ENCODE measurements around the gene ISOC2.

Gene ISOC2

DNA sequence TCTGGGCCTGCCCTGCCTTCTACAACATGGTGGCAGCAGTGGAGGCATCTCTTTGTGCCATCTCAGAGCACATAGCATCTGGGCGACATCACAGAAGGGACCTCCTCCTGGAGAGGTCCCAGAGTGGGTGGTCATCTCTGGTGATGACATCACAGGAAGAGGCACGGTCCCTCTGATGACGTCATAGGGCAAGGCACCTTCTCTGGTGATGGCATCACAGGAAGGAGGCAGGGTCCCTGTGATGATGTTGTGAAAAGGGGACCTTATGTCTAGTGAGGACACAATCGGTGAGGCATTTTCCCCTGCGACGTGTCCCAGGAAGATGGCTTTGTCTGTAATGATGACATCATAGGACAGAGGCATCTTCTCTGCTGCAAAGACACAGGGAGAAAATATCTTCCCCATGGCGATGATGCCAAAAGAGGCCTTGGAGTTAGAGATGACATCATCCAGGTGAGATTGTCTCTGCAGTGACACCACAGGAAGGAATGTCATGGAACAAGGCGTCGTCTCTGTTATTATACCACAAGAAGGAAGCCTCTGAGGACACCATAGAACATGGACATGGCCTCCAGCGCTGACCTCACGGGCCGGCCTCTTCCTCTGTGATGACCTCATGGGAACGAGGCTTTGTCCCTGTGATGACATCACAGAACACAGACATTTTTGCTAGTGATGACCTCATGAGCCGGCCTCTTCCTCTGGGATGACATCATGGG lies 29.0 kb downstream of the ISOC2 start:
- Histone ChIP-seq H3K36me3 (ENCODE audit: insufficient read depth, low read length) (no peaks in the 10 kb centered on the region), H3K9me2 (ENCODE audit: low read depth, low read length) (no peaks in the 10 kb centered on the region), H2AFZ (ENCODE audit: low read length) (no peak overlapping the region), H4K20me1 (ENCODE audit: insufficient read depth, low read length) (no peaks in the 10 kb centered on the region), H3F3A (ENCODE audit: insufficient read depth, low read length) (no peaks in the 10 kb centered on the region), H3K4me2 (ENCODE audit: low read length) (no peak overlapping the region), H3K9me3 (ENCODE audit: low read length) (no peaks in the 10 kb centered on the region), H3K4me1 (ENCODE audit: insufficient read depth, low read length, severe bottlenecking) (no peaks in the 10 kb centered on the region), H3K27me3 (ENCODE audit: insufficient read depth, low read length) (no peaks in the 10 kb centered on the region), H3K4me3 (ENCODE audit: low read depth, low read length, poor library complexity, severe bottlenecking) (no peak overlapping the region), H3K27ac (ENCODE audit: low read depth, low read length, poor library complexity, severe bottlenecking) (no peak overlapping the region), H3K79me2 (ENCODE audit: insufficient read depth, low read length) (no peaks in the 10 kb centered on the region), H3K9ac (ENCODE audit: low read length) (no peak overlapping the region)
- no peak for TF ChIP-seq EZH2 (IDR thresholded peaks at IDR 0.05; ENCODE audit: borderline replicate concordance, low read length)
- TF ChIP-seq, protein P1, sequence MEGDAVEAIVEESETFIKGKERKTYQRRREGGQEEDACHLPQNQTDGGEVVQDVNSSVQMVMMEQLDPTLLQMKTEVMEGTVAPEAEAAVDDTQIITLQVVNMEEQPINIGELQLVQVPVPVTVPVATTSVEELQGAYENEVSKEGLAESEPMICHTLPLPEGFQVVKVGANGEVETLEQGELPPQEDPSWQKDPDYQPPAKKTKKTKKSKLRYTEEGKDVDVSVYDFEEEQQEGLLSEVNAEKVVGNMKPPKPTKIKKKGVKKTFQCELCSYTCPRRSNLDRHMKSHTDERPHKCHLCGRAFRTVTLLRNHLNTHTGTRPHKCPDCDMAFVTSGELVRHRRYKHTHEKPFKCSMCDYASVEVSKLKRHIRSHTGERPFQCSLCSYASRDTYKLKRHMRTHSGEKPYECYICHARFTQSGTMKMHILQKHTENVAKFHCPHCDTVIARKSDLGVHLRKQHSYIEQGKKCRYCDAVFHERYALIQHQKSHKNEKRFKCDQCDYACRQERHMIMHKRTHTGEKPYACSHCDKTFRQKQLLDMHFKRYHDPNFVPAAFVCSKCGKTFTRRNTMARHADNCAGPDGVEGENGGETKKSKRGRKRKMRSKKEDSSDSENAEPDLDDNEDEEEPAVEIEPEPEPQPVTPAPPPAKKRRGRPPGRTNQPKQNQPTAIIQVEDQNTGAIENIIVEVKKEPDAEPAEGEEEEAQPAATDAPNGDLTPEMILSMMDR (IDR thresholded peaks at IDR 0.05; ENCODE audit: low read length): no peak

DNA sequence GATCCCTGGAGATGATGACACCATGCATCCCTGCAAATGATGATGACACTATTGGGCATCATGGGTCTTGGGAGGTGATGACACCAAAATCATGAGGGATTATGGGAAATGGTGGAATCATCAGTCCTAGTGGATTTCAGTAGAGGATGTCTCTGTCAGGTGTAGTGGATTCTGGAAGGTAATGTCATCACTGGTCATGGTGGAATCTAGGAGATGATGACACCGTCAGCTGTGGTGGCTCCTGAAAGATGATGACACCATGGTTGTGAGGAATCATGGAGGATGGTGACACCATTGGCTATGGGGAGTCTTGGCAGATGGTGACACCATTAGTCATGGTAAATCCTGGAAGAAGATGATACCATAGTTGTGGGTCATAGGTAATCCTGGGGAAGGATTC lies 30.3 kb downstream of the ISOC2 start:
- no peaks in the 10 kb centered on the region for H3K36me3 ChIP-seq (ENCODE audit: insufficient read depth, low read length)
- H3K79me2 ChIP-seq (ENCODE audit: insufficient read depth, low read length): no peaks in the 10 kb centered on the region
- H3K4me2 ChIP-seq (ENCODE audit: low read length): no peak overlapping the region
- H3K27ac ChIP-seq (ENCODE audit: low read depth, low read length, poor library complexity, severe bottlenecking): no peak overlapping the region
- TF ChIP-seq EZH2 (IDR thresholded peaks at IDR 0.05; ENCODE audit: borderline replicate concordance, low read length): no peak
- TF ChIP-seq, protein P1 (IDR thresholded peaks at IDR 0.05; ENCODE audit: low read length): no peak
- no peaks in the 10 kb centered on the region for H3K27me3 ChIP-seq (ENCODE audit: insufficient read depth, low read length)
- no peaks in the 10 kb centered on the region for H3F3A ChIP-seq (ENCODE audit: insufficient read depth, low read length)
- no peaks in the 10 kb centered on the region for H4K20me1 ChIP-seq (ENCODE audit: insufficient read depth, low read length)
- H3K4me1 ChIP-seq (ENCODE audit: insufficient read depth, low read length, severe bottlenecking): no peaks in the 10 kb centered on the region
- no peaks in the 10 kb centered on the region for H3K9me3 ChIP-seq (ENCODE audit: low read length)
- no peaks in the 10 kb centered on the region for H3K9me2 ChIP-seq (ENCODE audit: low read depth, low read length)
- no peak overlapping the region for H3K9ac ChIP-seq (ENCODE audit: low read length)
- H2AFZ ChIP-seq (ENCODE audit: low read length): no peak overlapping the region
- no peak overlapping the region for H3K4me3 ChIP-seq (ENCODE audit: low read depth, low read length, poor library complexity, severe bottlenecking)

DNA sequence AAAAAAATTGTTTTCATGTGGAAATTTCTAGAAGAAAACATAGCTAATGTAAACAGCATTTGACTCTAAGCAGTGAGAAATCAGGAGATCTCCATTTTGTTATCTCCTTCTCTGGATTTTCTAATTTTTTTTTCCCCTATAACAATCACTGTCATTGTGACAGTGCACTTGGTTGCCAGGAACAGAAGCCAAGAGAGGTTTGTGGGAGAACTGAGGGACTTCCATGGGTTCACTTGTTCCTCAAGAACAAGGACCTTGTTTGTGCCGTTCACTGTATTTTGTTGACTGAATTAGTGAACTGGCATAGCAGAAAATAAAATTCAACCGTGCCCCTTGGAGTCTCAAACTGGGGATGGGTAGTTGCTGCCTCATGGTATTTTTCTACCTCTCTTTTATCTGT lies 35.4 kb downstream of the ISOC2 start:
- Histone ChIP-seq H3K4me1 (ENCODE audit: insufficient read depth, low read length, severe bottlenecking) (no peaks in the 10 kb centered on the region), H3K4me3 (ENCODE audit: low read depth, low read length, poor library complexity, severe bottlenecking) (no peak overlapping the region), H2AFZ (ENCODE audit: low read length) (no peak overlapping the region), H3K27me3 (ENCODE audit: insufficient read depth, low read length) (no peaks in the 10 kb centered on the region; the same call in 1 of the 2 replicates), H3K9me2 (ENCODE audit: low read depth, low read length) (no peaks in the 10 kb centered on the region), H4K20me1 (ENCODE audit: insufficient read depth, low read length) (no peaks in the 10 kb centered on the region), H3K9ac (ENCODE audit: low read length) (no peak overlapping the region), H3F3A (ENCODE audit: insufficient read depth, low read length) (no peaks in the 10 kb centered on the region), H3K27ac (ENCODE audit: low read depth, low read length, poor library complexity, severe bottlenecking) (no peak overlapping the region), H3K9me3 (ENCODE audit: low read length) (no peaks in the 10 kb centered on the region), H3K4me2 (ENCODE audit: low read length) (no peak overlapping the region), H3K79me2 (ENCODE audit: insufficient read depth, low read length) (no peaks in the 10 kb centered on the region), H3K36me3 (ENCODE audit: insufficient read depth, low read length) (no peaks in the 10 kb centered on the region)
- no peak for TF ChIP-seq EZH2 (IDR thresholded peaks at IDR 0.05; ENCODE audit: borderline replicate concordance, low read length)
- TF ChIP-seq, protein P1 (IDR thresholded peaks at IDR 0.05; ENCODE audit: low read length): no peak

Measured in OCI-LY1 (cell line).